ENCODE results near the gene ATP9A. TPM values are rescaled to one million over a fixed set of nuclear protein-coding genes. Genes with fewer than 3 reads are reported as not detected.

ATP9A gene
- total and polyA plus RNA-seq, 2 of the 4 experiments (the other 2 are of a cell fraction), result 10.6 to 22.4 TPM

- Histone ChIP-seq H3K23ac (ENCODE audit: low read depth, low read length) (no peak overlapping the region), H3K9ac (ENCODE audit: low read depth, low read length) (no peak overlapping the region), H3K14ac (replicated peaks; ENCODE audit: low read depth, low read length) (no peak overlapping the region), H2BK20ac (ENCODE audit: low read depth, low read length) (no peak overlapping the region), H2AK9ac (replicated peaks; ENCODE audit: low read depth, low read length, poor library complexity) (no peak overlapping the region), H3K27ac (ENCODE audit: insufficient read depth, low read length) (no peak overlapping the region), H3K4ac (ENCODE audit: low read depth, low read length) (no peak overlapping the region), H4K5ac (ENCODE audit: low read depth, low read length) (no peak overlapping the region), H3K9me3 (ENCODE audit: control insufficient read depth, insufficient read depth, low read length) (peaks cover 2% of the 10 kb centered on the region; the same call in 1 of the 2 replicates), H3K4me2 (ENCODE audit: low read depth, low read length) (no peak overlapping the region), H3K27me3 (ENCODE audit: control insufficient read depth, insufficient read depth, low read length) (no peaks in the 10 kb centered on the region; the same call in 1 of the 2 replicates), H4K20me1 (ENCODE audit: insufficient read depth, low read length) (no peaks in the 10 kb centered on the region), H4K91ac (ENCODE audit: insufficient read depth, low read depth, low read length) (no peak overlapping the region), H3K36me3 (ENCODE audit: control insufficient read depth, insufficient read depth, low read length) (no peaks in the 10 kb centered on the region), H3K9me1 (ENCODE audit: insufficient read depth, low read length) (no peaks in the 10 kb centered on the region), H3K56ac (ENCODE audit: extremely low read depth, insufficient read depth, low read length) (no peak overlapping the region), H2AFZ (replicated peaks; ENCODE audit: low read length, poor library complexity) (no peak overlapping the region), H2AK5ac (ENCODE audit: low read depth, low read length) (no peak overlapping the region), H3K18ac (ENCODE audit: low read depth, low read length) (no peak overlapping the region), H3K4me1 (ENCODE audit: control insufficient read depth, insufficient read depth, low read length) (0 out of 2 replicates have a peak, but pooled peaks cover 3% of the 10 kb centered on the region), H2BK15ac (ENCODE audit: low read depth, low read length) (no peak overlapping the region), H3K4me3 (ENCODE audit: insufficient read depth, low read depth, low read length) (no peak overlapping the region), H2BK120ac (ENCODE audit: low read depth, low read length) (no peak overlapping the region), H2BK5ac (ENCODE audit: low read depth, low read length, poor library complexity, severe bottlenecking) (no peak overlapping the region), H4K8ac (ENCODE audit: low read depth in 2 of 2, low read length in 2 of 2) (no peak overlapping the region), H3K79me1 (ENCODE audit: low read depth in 1 of 2, low read length in 2 of 2) (no peaks in the 10 kb centered on the region)
- ATAC-seq (ENCODE audit: low read depth), result no peak
- ChIA-PET CTCF (no interaction called here), POLR2A (ENCODE audit: unreplicated experiment) (no interaction called here)
- no TSS peak for BruUV-seq (replicated peaks)
- TF ChIP-seq POLR2A (IDR thresholded peaks at IDR 0.05; ENCODE audit: low read depth, low read length) (no peak), CEBPB (IDR thresholded peaks at IDR 0.05; ENCODE audit: low read depth, low read length) (peak; percentile 97), RAD21 (IDR thresholded peaks at IDR 0.05; ENCODE audit: low read length) (no peak), BHLHE40 (IDR thresholded peaks at IDR 0.05; ENCODE audit: low read depth, low read length) (no peak), MAZ (IDR thresholded peaks at IDR 0.05; ENCODE audit: borderline replicate concordance, low read depth, low read length) (no peak)
- TF ChIP-seq, protein P1, sequence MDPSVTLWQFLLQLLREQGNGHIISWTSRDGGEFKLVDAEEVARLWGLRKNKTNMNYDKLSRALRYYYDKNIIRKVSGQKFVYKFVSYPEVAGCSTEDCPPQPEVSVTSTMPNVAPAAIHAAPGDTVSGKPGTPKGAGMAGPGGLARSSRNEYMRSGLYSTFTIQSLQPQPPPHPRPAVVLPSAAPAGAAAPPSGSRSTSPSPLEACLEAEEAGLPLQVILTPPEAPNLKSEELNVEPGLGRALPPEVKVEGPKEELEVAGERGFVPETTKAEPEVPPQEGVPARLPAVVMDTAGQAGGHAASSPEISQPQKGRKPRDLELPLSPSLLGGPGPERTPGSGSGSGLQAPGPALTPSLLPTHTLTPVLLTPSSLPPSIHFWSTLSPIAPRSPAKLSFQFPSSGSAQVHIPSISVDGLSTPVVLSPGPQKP (IDR thresholded peaks at IDR 0.05; ENCODE audit: borderline replicate concordance, low read depth, low read length), result no peak
- TF ChIP-seq, protein P2, sequence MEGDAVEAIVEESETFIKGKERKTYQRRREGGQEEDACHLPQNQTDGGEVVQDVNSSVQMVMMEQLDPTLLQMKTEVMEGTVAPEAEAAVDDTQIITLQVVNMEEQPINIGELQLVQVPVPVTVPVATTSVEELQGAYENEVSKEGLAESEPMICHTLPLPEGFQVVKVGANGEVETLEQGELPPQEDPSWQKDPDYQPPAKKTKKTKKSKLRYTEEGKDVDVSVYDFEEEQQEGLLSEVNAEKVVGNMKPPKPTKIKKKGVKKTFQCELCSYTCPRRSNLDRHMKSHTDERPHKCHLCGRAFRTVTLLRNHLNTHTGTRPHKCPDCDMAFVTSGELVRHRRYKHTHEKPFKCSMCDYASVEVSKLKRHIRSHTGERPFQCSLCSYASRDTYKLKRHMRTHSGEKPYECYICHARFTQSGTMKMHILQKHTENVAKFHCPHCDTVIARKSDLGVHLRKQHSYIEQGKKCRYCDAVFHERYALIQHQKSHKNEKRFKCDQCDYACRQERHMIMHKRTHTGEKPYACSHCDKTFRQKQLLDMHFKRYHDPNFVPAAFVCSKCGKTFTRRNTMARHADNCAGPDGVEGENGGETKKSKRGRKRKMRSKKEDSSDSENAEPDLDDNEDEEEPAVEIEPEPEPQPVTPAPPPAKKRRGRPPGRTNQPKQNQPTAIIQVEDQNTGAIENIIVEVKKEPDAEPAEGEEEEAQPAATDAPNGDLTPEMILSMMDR (conservative IDR thresholded peaks at IDR 0.05; ENCODE audit: low read depth, low read length), result no peak
- no CpG with 5 or more reads among the region's 7 CpGs for WGBS, 2 experiments (ENCODE audit: extremely low coverage in 2 of 2, insufficient read length in 1 of 2)
- intact Hi-C loops (cut with micrococcal nuclease), result no loop called here
- DNase-seq, result no peak
- dilution Hi-C loops (cut with HindIII; ENCODE audit: low sequenced_read_pairs, unreplicated experiment), result no loop called here
- in situ Hi-C loops (cut with MboI; ENCODE audit: low sequenced_read_pairs), result no loop called here
Measured at GRCh38 chr20:51792960-51793359, 24.8 kb upstream of the ATP9A start.
